HepG2 (cell line): ENCODE results near the gene NDUFS6. TPM values are rescaled to one million over a fixed set of nuclear protein-coding genes. Genes with fewer than 3 reads are reported as not detected.

Source experiments
- ATAC-seq: fragments of 200-7000 bp; cut with Tn5 transposase; 3 replicates; pipeline ENCODE4 v1.9.1; 2020; ENCODE audit warnings: mild to moderate bottlenecking, moderate library complexity
- BruUV-seq: library from RNA; stranded (reverse); fragments of 400-500 nt; replicated peaks from 2 replicates; lab custom pipeline; 2021; lab: Mats Ljungman, UMichigan
- CTCF ChIA-PET: fragments of 300-600 bp; formaldehyde crosslinking; extraction: SDS; loops from one replicate; lab custom pipeline; 2021; ENCODE audit warnings: low total read pairs, inconsistent platforms, low intra/inter-chr PET ratio; lab: Yijun Ruan, JAX
- POLR2A ChIA-PET: fragments of 350-600 bp; sonication (Branson Sonifier 250); formaldehyde crosslinking; loops from one replicate; lab custom pipeline; 2020; ENCODE audit warnings: antibody characterized with exemption, inconsistent platforms; lab: Yijun Ruan, JAX
- DNase-seq: peaks from one replicate; pipeline ENCODE4 v3.0.0-alpha.2; 2015; ENCODE audit warnings: low spot score
- FAIRE-seq: peaks from 3 replicates; lab custom pipeline; 2011; peaks lifted over from hg19 to GRCh38; lab: Jason Lieb, UNC
- H2AFZ ChIP-seq: one replicate; pipeline ENCODE4 v1.6.1; 2011; ENCODE audit warnings: low read length, inconsistent platforms
- H3K27ac ChIP-seq: fragments of 300-600 bp; 3 replicates; pipeline ENCODE4 v1.8.0; 2011; ENCODE audit warnings: mixed run types, mild to moderate bottlenecking, mixed read lengths, low read length, inconsistent platforms; ENCODE audit not compliant: insufficient read depth; ENCODE audit errors: extremely low read length
- H3K27me3 ChIP-seq, 2 experiments: fragments of 200-600 bp in 1 of 2; 2 replicates in 1 of 2; 3 replicates in 1 of 2; pipeline versions ENCODE4 v1.6.0 to v1.8.0; 2011; ENCODE audit warnings: low read length in 2 of 2, mild to moderate bottlenecking in 2 of 2, moderate library complexity in 2 of 2, inconsistent platforms in 1 of 2; ENCODE audit not compliant: insufficient read depth in 2 of 2, control insufficient read depth in 1 of 2
- H3K36me3 ChIP-seq, 2 experiments: fragments of 200-600 bp in 1 of 2; replicated peaks in 1 of 2; 2 replicates in 1 of 2; 3 replicates in 1 of 2; pipeline versions ENCODE4 v1.5.1 to v1.8.0; 2011; ENCODE audit warnings: low read length in 2 of 2, inconsistent platforms in 1 of 2; ENCODE audit not compliant: insufficient read depth in 2 of 2, control insufficient read depth in 1 of 2
- H3K4me1 ChIP-seq: 2 replicates; pipeline ENCODE4 v1.5.1; 2012; ENCODE audit warnings: low read length, inconsistent platforms; ENCODE audit not compliant: insufficient read depth
- H3K4me2 ChIP-seq: 2 replicates; pipeline ENCODE4 v1.6.0; 2011; ENCODE audit warnings: low read depth, low read length, inconsistent platforms
- H3K4me3 ChIP-seq, 3 experiments: fragments of 200-600 bp in 1 of 3; sonication (generic), shearing (Covaris generic) in 1 of 3; replicated peaks in 1 of 3; 2 replicates each; pipeline ENCODE4 v1.5.1; 2011 to 2016; ENCODE audit warnings: low read length in 3 of 3, inconsistent platforms in 2 of 3, low read depth in 2 of 3, mild to moderate bottlenecking in 2 of 3, control low read depth in 1 of 3, mixed read lengths in 1 of 3; ENCODE audit not compliant: insufficient read depth in 1 of 3
- H3K79me2 ChIP-seq: one replicate; pipeline ENCODE4 v1.6.1; 2011; ENCODE audit warnings: low read length, inconsistent platforms; ENCODE audit not compliant: insufficient read depth
- H3K9ac ChIP-seq: 2 replicates; pipeline ENCODE4 v1.6.0; 2011; ENCODE audit warnings: mild to moderate bottlenecking, low read depth, low read length, inconsistent platforms; ENCODE audit not compliant: insufficient read depth
- H3K9me3 ChIP-seq: 2 replicates; pipeline ENCODE4 v1.5.1; 2012; ENCODE audit warnings: mild to moderate bottlenecking, low read length
- H4K20me1 ChIP-seq: 2 replicates; pipeline ENCODE4 v1.6.0; 2011; ENCODE audit warnings: inconsistent platforms, mild to moderate bottlenecking, low read length, moderate library complexity; ENCODE audit not compliant: insufficient read depth
- CCAR2 ChIP-seq: fragments of 200-400 bp; formaldehyde crosslinking; optimal IDR thresholded peaks from 2 replicates; pipeline ENCODE3; 2018; ENCODE audit warnings: low read depth, mild to moderate bottlenecking, low read length, moderate library complexity
- KDM3A ChIP-seq: IDR thresholded peaks from 2 replicates; pipeline ENCODE4 v1.6.1; 2018; ENCODE audit warnings: low read depth, missing compliant biosample characterization
- MNT ChIP-seq: fragments of 450-650 bp; IDR thresholded peaks from 2 replicates; pipeline ENCODE4 v1.6.1; 2016
- MTA1 ChIP-seq: sonication (generic); formaldehyde crosslinking; IDR thresholded peaks from 2 replicates; pipeline ENCODE4 v1.4.0; 2020; ENCODE audit warnings: missing genetic modification reagents, mild to moderate bottlenecking, borderline replicate concordance
- PCBP2 ChIP-seq: fragments of 200-400 bp; formaldehyde crosslinking; optimal IDR thresholded peaks from 2 replicates; pipeline ENCODE3; 2018; ENCODE audit warnings: low read length, low read depth; ENCODE audit not compliant: poor library complexity, severe bottlenecking
- PHB2 ChIP-seq: fragments of 450-650 bp; IDR thresholded peaks from 2 replicates; pipeline ENCODE4 v1.6.1; 2018; ENCODE audit not compliant: partially characterized antibody
- PHF8 ChIP-seq: sonication (generic); formaldehyde crosslinking; IDR thresholded peaks from 2 replicates; pipeline ENCODE4 v1.5.0; 2020; ENCODE audit warnings: missing genetic modification reagents
- ZNF446 ChIP-seq: sonication (generic); formaldehyde crosslinking; IDR thresholded peaks from 2 replicates; pipeline ENCODE4 v1.5.0; 2020; ENCODE audit warnings: mild to moderate bottlenecking, missing genetic modification reagents
- ZZZ3 ChIP-seq: sonication (generic); formaldehyde crosslinking; IDR thresholded peaks from 2 replicates; pipeline ENCODE4 v1.4.0; 2020; ENCODE audit warnings: missing genetic modification reagents, mild to moderate bottlenecking, borderline replicate concordance
- WGBS: methylation state at CpG from one replicate; pipeline ENCODE4 v1.1.6; 2017; ENCODE audit warnings: low lambda C conversion rate; 5-methylcytosine and 5-hydroxymethylcytosine counted together
- in situ Hi-C: cut with HindIII; loops from 2 replicates; pipeline ENCODE4 v1.10.0; 2017; ENCODE audit warnings: low pct_unique_long_range_greater_than_20kb; ENCODE audit not compliant: extremely low pct_ligation_motif_present
- intact Hi-C: fragments of 100-400 bp; cut with micrococcal nuclease; formaldehyde crosslinking; loops from one replicate; pipeline ENCODE4 v1.10.0; 2022; ENCODE audit not compliant: unreplicated experiment
- polyA plus RNA-seq, 8 experiments: library from polyadenylated mRNA; depleted of rRNA in 3 of 8; stranded (reverse) in 7 of 8; unstranded in 1 of 8; fragments of >200 nt; fragmentation: Illumina TruSeq in 4 of 8; extraction: Trizol in 4 of 8; gene quantifications; 2 replicates each; pipeline versions ENCODE4 v1.2.1 to v1.2.3, GENCODE V29; 2011 to 2016; ENCODE audit warnings: low read depth in 4 of 8, missing spikeins in 1 of 8, mixed read lengths in 1 of 8; ENCODE audit not compliant: insufficient read depth in 1 of 8
- total RNA-seq, 5 experiments: library from RNA; depleted of rRNA; stranded (reverse); fragments of >200 nt; fragmentation: Illumina TruSeq; extraction: Trizol; gene quantifications; 2 replicates each; pipeline ENCODE4 v1.2.3, GENCODE V29; 2016; ENCODE audit warnings: low read depth in 1 of 5

Gene NDUFS6
- total and polyA plus RNA-seq, 2 of the 13 experiments (the other 11 are each of a cell fraction or from before 2014, with no cell fraction given) = 23.7 to 50.4 TPM

GRCh38 chr5:1827886-1828397 is 26.7 kb downstream of the NDUFS6 start:
- Histone ChIP-seq H2AFZ (no peak overlapping the region), H3K79me2 (no peaks in the 10 kb centered on the region), H3K27ac (no peak overlapping the region), H3K4me3 (no peak overlapping the region), H3K27me3 (no peaks in the 10 kb centered on the region), H4K20me1 (no peaks in the 10 kb centered on the region), H3K9me3 (no peaks in the 10 kb centered on the region), H3K9ac (no peak overlapping the region), H3K4me2 (no peak overlapping the region), H3K4me1 (peaks cover 10% of the 10 kb centered on the region), H3K36me3 (0 out of 5 replicates have a peak, but pooled peaks cover 2 to 7% of the 10 kb centered on the region in 2 experiments)
- TF ChIP-seq PHB2 (no peak), MNT (no peak), PCBP2 (no peak), ZZZ3 (CRISPR knock-in tag) (no peak), ZNF446 (CRISPR knock-in tag) (no peak), MTA1 (CRISPR knock-in tag) (no peak), PHF8 (CRISPR knock-in tag) (no peak), KDM3A (no peak), CCAR2 (no peak)
- no TSS peak for BruUV-seq
- FAIRE-seq (no peak), ATAC-seq (no peak), DNase-seq (no peak)
- intact Hi-C loops (no loop called here), in situ Hi-C loops (no loop called here)
- POLR2A ChIA-PET = no interaction called here
- CTCF ChIA-PET = no interaction called here
- 93% methylated on average over 38 of the region's 39 CpGs for WGBS
